NT2/D1 (cell line): Measurements from ENCODE around the gene CAMK4.

Experiments used
- DNase-seq: peaks from one replicate; pipeline ENCODE4 v3.0.0-alpha.2; 2011; ENCODE audit warnings: low read depth, low spot score
- H3K27me3 ChIP-seq: 2 replicates; pipeline ENCODE4 v1.6.0; 2011; ENCODE audit warnings: mild to moderate bottlenecking; ENCODE audit not compliant: insufficient read length, insufficient read depth
- H3K36me3 ChIP-seq: 2 replicates; pipeline ENCODE4 v1.6.1; 2011; ENCODE audit warnings: mild to moderate bottlenecking, low read length, mixed read lengths; ENCODE audit not compliant: insufficient read depth, insufficient read length
- H3K4me1 ChIP-seq: 2 replicates; pipeline ENCODE4 v1.5.1; 2011; ENCODE audit not compliant: insufficient read depth, insufficient read length
- H3K4me3 ChIP-seq: 2 replicates; pipeline ENCODE4 v1.5.1; 2011; ENCODE audit warnings: low read depth; ENCODE audit not compliant: insufficient read length
- H3K9ac ChIP-seq: 2 replicates; pipeline ENCODE4 v1.6.0; 2011; ENCODE audit warnings: low read depth; ENCODE audit not compliant: insufficient read length
- H3K9me3 ChIP-seq: 2 replicates; pipeline ENCODE4 v1.5.1; 2011; ENCODE audit warnings: mild to moderate bottlenecking, low read length; ENCODE audit not compliant: insufficient read depth
- SUZ12 ChIP-seq: IDR thresholded peaks from 2 replicates; pipeline ENCODE4 v1.6.1; 2011; ENCODE audit not compliant: insufficient read length, insufficient read depth; ENCODE audit errors: extremely low read depth
- YY1 ChIP-seq: IDR thresholded peaks from 2 replicates; pipeline ENCODE4 v1.6.1; 2011; ENCODE audit not compliant: insufficient read length, insufficient read depth
- ZNF274 ChIP-seq: IDR thresholded peaks from 2 replicates; pipeline ENCODE4 v1.6.1; 2011; ENCODE audit warnings: mild to moderate bottlenecking, low read depth, low read length

Gene CAMK4

DNA sequence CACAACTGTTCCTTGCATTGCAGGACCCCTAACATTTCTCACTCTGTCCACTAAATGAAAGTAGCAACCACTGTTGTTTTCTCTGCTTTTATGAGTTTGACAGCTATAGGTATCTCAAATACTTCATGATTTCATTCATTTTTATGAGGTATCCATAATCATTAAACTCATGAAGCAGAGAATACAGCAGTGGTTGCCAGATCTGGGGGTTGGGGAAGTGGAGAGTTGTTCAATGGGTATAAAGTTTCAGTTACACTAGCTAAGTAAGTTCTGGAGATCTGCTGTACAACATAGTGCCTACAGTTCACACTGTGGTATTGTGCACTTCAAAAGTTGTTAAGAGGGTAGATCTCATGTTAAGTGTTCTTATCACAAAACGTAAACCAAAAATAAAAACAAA lies 23.4 kb upstream of the CAMK4 start:
- TF ChIP-seq SUZ12 (no peak), ZNF274 (no peak), YY1 (no peak)
- no peaks in the 10 kb centered on the region for H3K9me3 ChIP-seq
- H3K9ac ChIP-seq = no peak overlapping the region
- no peak for DNase-seq
- H3K27me3 ChIP-seq = no peaks in the 10 kb centered on the region
- H3K4me3 ChIP-seq = no peak overlapping the region
- H3K4me1 ChIP-seq = no peaks in the 10 kb centered on the region
- no peaks in the 10 kb centered on the region for H3K36me3 ChIP-seq

DNA sequence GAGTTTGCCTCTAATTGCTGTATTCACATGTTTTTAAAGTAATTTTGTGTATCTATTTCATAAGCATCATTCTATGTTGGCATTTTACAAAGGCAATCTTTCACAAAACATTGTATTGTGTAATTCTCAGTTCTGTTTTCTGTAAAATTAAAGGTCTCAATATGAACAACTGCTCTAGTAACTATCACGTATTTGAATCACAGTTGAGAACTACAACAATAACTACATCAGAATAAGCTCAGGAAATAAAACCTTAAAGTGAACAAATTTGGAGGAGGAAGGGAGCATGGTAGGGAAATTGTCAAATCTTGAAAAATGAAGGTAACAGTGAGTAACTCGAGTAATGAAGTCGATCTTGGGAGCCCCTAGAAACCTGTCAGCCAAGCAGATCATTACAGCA lies 22.5 kb upstream of the CAMK4 start:
- Histone ChIP-seq H3K27me3 (no peaks in the 10 kb centered on the region), H3K36me3 (no peaks in the 10 kb centered on the region), H3K9ac (no peak overlapping the region), H3K4me1 (no peaks in the 10 kb centered on the region), H3K9me3 (no peaks in the 10 kb centered on the region), H3K4me3 (no peak overlapping the region)
- DNase-seq = no peak
- TF ChIP-seq YY1 = no peak
- TF ChIP-seq ZNF274 = no peak
- TF ChIP-seq SUZ12 = no peak

DNA sequence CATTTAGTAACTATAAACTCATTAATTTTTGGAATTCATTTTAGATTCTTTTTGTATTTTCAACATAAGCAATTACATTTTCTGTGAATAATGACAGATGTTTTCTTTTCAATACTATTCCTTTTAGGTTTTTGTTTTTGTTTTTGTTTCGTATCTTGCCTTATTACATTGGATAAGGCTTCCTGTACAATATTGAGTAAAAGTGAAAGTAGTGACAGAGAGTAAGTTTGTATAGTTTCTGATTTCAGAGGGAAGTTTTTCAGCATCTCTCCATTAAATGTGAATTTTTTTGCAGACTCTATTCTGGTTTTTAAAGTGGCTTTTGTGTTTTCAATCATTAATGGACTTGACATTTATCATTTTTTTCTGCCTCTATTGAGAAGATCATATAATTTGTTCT lies 12.8 kb upstream of the CAMK4 start:
- no peak for DNase-seq
- Histone ChIP-seq H3K27me3 (no peaks in the 10 kb centered on the region), H3K4me1 (no peaks in the 10 kb centered on the region), H3K9me3 (no peaks in the 10 kb centered on the region), H3K36me3 (no peaks in the 10 kb centered on the region), H3K4me3 (no peak overlapping the region), H3K9ac (no peak overlapping the region)
- TF ChIP-seq SUZ12 = no peak
- no peak for TF ChIP-seq YY1
- no peak for TF ChIP-seq ZNF274

DNA sequence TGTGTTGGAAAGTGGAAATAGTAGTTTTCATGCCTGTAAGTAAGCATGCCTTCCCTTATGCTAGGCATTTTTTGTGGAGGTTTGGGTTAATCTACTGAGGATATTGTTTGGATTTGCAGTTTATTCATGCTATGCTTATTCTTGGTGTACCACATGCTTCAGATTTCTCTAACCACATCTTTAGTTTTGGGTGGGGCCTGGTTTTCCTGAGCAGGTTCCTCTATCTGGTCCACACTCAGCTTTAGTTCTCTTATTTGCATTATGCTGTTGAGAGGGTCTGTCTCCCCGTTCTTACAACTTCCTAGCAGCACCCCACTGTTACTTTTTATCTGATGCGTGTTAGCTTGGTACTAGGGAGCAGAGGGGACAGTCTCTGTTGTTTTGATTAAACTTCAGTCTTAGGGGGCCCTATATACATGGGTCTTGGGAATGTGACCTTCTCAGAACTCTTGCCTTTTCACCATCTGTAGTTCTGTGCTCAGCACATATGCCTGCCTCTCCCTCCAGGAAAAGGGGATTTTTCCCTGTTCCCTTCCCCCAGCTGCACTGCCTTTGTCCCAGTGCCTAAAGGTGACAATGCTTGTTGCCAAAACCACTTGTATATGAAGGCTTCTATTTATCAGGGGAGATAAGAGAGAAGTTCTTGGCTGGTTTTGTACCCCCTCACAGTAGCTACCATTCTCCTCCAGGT lies 10.0 kb upstream of the CAMK4 start:
- TF ChIP-seq ZNF274 = no peak

DNA sequence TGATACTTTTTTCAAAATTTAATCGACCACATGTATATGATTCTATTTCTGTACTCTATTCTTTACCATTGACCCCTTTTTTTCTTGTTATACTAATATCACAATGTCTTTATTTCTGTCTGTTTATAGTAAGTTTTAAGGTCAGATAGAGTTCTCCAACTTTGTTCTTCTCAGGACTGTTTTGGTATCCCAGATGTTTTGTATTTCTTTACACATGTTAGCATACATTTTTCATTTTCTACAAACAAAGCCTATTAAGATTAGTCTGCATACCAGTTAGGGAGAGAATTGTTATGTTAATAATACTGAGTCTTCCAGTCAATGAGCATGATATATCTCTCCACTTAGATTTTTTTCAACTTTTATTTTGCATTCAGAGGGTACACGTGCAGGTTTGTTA lies 8.2 kb upstream of the CAMK4 start:
- H3K9ac ChIP-seq = no peak overlapping the region
- H3K27me3 ChIP-seq = no peaks in the 10 kb centered on the region
- no peak overlapping the region for H3K4me3 ChIP-seq
- no peaks in the 10 kb centered on the region for H3K36me3 ChIP-seq
- no peaks in the 10 kb centered on the region for H3K4me1 ChIP-seq
- no peaks in the 10 kb centered on the region for H3K9me3 ChIP-seq
- DNase-seq = no peak
- no peak for TF ChIP-seq SUZ12
- TF ChIP-seq YY1 = no peak
- no peak for TF ChIP-seq ZNF274

More for the DNA sequence above, 10.0 kb upstream of the CAMK4 start:
- Histone ChIP-seq H3K9ac (no peak overlapping the region), H3K4me1 (no peaks in the 10 kb centered on the region), H3K9me3 (no peaks in the 10 kb centered on the region), H3K27me3 (no peaks in the 10 kb centered on the region), H3K4me3 (no peak overlapping the region), H3K36me3 (no peaks in the 10 kb centered on the region)
- DNase-seq = no peak

DNA sequence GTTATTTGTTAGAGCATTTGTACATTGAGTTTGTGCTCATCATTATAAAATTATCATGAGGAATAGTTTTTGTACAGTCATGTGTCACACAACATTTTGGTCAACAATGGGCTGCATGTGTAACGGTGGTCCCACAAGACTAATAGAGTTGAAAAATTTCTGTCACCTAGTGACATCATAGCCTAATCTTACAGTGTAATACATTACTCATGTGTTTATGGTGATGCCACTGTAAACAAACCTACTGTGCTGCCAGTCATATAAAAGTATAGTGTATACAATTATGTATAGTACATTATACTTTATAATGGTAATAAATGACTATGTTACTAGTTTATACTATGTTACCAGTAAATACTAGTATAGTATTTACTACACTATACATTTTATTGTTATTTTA lies 3.0 kb upstream of the CAMK4 start:
- H3K9ac ChIP-seq = no peak overlapping the region

DNA sequence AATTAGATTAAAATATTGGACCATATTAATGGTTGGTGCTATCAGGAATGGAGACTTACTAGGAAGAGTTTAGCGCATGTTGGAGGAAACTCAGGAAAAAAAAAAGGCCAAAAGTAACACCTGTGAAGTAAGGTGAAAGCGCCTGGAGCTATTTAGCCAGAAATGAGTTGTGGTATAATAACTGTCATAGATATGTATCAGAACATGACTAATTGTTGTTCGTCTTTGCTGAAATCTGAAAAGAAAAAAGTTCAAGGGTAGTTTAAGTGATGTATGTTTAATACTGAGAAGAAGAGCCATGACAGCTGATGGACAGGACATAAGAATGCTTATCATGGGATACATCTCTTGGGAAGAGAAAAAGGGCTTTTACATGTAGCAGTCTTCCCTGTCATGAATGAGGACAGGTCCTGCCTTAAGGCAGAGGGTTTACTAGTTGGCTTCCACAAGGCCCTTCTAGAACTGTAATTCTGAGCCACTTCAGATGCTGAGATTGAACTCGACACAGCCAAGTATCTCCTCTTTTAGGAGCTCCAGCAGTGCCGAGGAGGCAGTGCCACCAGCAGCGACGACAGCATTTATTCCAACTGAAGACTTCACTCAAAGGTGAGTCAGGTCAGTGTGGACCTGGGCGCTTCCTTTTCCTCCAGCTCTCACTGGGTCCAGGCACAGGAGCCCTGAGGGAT lies 940 bp upstream of the CAMK4 start:
- Histone ChIP-seq H3K27me3 (peaks cover 11% of the 10 kb centered on the region), H3K36me3 (no peaks in the 10 kb centered on the region), H3K4me3 (peak overlapping the region; percentile 71), H3K4me1 (peaks cover 2% of the 10 kb centered on the region), H3K9me3 (no peaks in the 10 kb centered on the region), H3K9ac (peak overlapping the region; percentile 82)
- TF ChIP-seq ZNF274 (no peak), YY1 (no peak), SUZ12 (no peak)
- no peak for DNase-seq

More for the DNA sequence above, 3.0 kb upstream of the CAMK4 start:
- DNase-seq = no peak
- Histone ChIP-seq H3K4me1 (peaks cover 2% of the 10 kb centered on the region), H3K36me3 (no peaks in the 10 kb centered on the region), H3K27me3 (peaks cover 11% of the 10 kb centered on the region), H3K9me3 (no peaks in the 10 kb centered on the region), H3K4me3 (no peak overlapping the region)
- no peak for TF ChIP-seq SUZ12
- TF ChIP-seq YY1 = no peak
- no peak for TF ChIP-seq ZNF274
